H1 (cell line): Measurements from ENCODE around the gene CNGA4. TPM values are rescaled to one million over a fixed set of nuclear protein-coding genes. Genes with fewer than 3 reads are reported as not detected.

Experiments
- CTCF ChIA-PET: fragments of 300-600 bp; sonication (Branson Sonifier 250); formaldehyde crosslinking; loops from one replicate; lab custom pipeline; 2021; ENCODE audit not compliant: partially characterized antibody; lab: Charles Lee
- POLR2A ChIA-PET: fragments of 300-600 bp; sonication (Branson Sonifier 250); formaldehyde crosslinking; loops from one replicate; lab custom pipeline; 2021; ENCODE audit warnings: inconsistent platforms; ENCODE audit not compliant: partially characterized antibody; lab: Charles Lee
- DNase-seq, 2 experiments: peaks; one replicate each; pipeline versions ENCODE4 v3.0.0 to v3.0.0-alpha.2; 2010 to 2022; ENCODE audit warnings: low spot score in 2 of 2, low read depth in 1 of 2, mixed read lengths in 1 of 2
- FAIRE-seq: peaks from 2 replicates; lab custom pipeline; 2011; peaks lifted over from hg19 to GRCh38; lab: Jason Lieb, UNC
- H2AFZ ChIP-seq: 2 replicates; pipeline ENCODE4 v1.8.1; 2012; ENCODE audit warnings: low read length, inconsistent platforms
- H2AK5ac ChIP-seq: 2 replicates; pipeline ENCODE4 v1.6.1; 2013; ENCODE audit warnings: low read depth, low read length
- H2BK120ac ChIP-seq: replicated peaks from 2 replicates; pipeline ENCODE3; 2013; ENCODE audit warnings: low read depth, low read length, inconsistent platforms
- H2BK12ac ChIP-seq: 2 replicates; pipeline ENCODE4 v1.6.1; 2013; ENCODE audit warnings: low read depth, low read length
- H2BK15ac ChIP-seq: 2 replicates; pipeline ENCODE4 v1.6.1; 2013; ENCODE audit warnings: low read length
- H2BK20ac ChIP-seq: 2 replicates; pipeline ENCODE4 v1.6.1; 2013; ENCODE audit warnings: low read length
- H2BK5ac ChIP-seq: 2 replicates; pipeline ENCODE4 v1.6.1; 2013; ENCODE audit warnings: low read depth, low read length
- H3K14ac ChIP-seq: 2 replicates; pipeline ENCODE4 v1.6.1; 2013; ENCODE audit warnings: inconsistent platforms; ENCODE audit not compliant: insufficient read length
- H3K18ac ChIP-seq: 2 replicates; pipeline ENCODE4 v1.6.1; 2013; ENCODE audit warnings: low read length; ENCODE audit errors: extremely low read depth
- H3K23ac ChIP-seq: 2 replicates; pipeline ENCODE4 v1.6.1; 2013; ENCODE audit warnings: inconsistent platforms; ENCODE audit not compliant: insufficient read length
- H3K23me2 ChIP-seq: 2 replicates; pipeline ENCODE4 v1.6.1; 2013; ENCODE audit warnings: low read depth, low read length
- H3K27ac ChIP-seq: 2 replicates; pipeline ENCODE4 v1.6.1; 2011; ENCODE audit warnings: low read depth, low read length, inconsistent platforms
- H3K27me3 ChIP-seq, 4 experiments: replicated peaks in 1 of 4; 1 replicate in 1 of 4; 2 replicates in 3 of 4; pipeline versions ENCODE4 v1.6.1 to v1.8.1; 2011 to 2013; ENCODE audit warnings: low read length in 3 of 4, mild to moderate bottlenecking in 3 of 4, inconsistent platforms in 2 of 4, mixed read lengths in 2 of 4, moderate library complexity in 1 of 4; ENCODE audit not compliant: control insufficient read depth in 3 of 4, insufficient read depth in 3 of 4; ENCODE audit errors: extremely low read depth in 1 of 4
- H3K36me3 ChIP-seq, 4 experiments: 2 replicates each; pipeline versions ENCODE4 v1.6.1 to v1.8.1; 2011 to 2013; ENCODE audit warnings: mild to moderate bottlenecking in 4 of 4, low read length in 3 of 4, moderate library complexity in 2 of 4, control low read depth in 1 of 4, inconsistent platforms in 1 of 4; ENCODE audit not compliant: insufficient read depth in 4 of 4, control insufficient read depth in 2 of 4
- H3K4ac ChIP-seq: replicated peaks from 2 replicates; pipeline ENCODE3; 2013; ENCODE audit warnings: low read length, low read depth, mixed read lengths, inconsistent platforms; ENCODE audit not compliant: insufficient read length
- H3K4me1 ChIP-seq, 4 experiments: replicated peaks in 1 of 4; 1 replicate in 1 of 4; 2 replicates in 3 of 4; pipeline versions ENCODE4 v1.6.1 to v1.8.1; 2011 to 2013; ENCODE audit warnings: low read length in 3 of 4, inconsistent platforms in 2 of 4, mixed read lengths in 1 of 4; ENCODE audit not compliant: insufficient read depth in 4 of 4, control insufficient read depth in 3 of 4
- H3K4me2 ChIP-seq, 2 experiments: 2 replicates each; pipeline versions ENCODE4 v1.6.1 to v1.8.1; 2011 to 2013; ENCODE audit warnings: low read depth in 2 of 2, low read length in 2 of 2, control low read depth in 1 of 2, inconsistent platforms in 1 of 2, mild to moderate bottlenecking in 1 of 2; ENCODE audit not compliant: insufficient read depth in 1 of 2
- H3K4me3 ChIP-seq, 4 experiments: fragments of 200-600, 300-600 bp in 1 of 4; sonication (generic), shearing (Covaris generic), sonication (Bioruptor Twin) in 1 of 4; 2 replicates each; pipeline versions ENCODE4 v1.5.1 to v1.8.1; 2011 to 2016; ENCODE audit warnings: low read length in 4 of 4, low read depth in 3 of 4, control low read depth in 2 of 4, inconsistent platforms in 2 of 4, mild to moderate bottlenecking in 2 of 4, mixed read lengths in 1 of 4, moderate library complexity in 1 of 4; ENCODE audit not compliant: insufficient read depth in 2 of 4; ENCODE audit errors: extremely low read depth in 1 of 4
- H3K56ac ChIP-seq: replicated peaks from 2 replicates; pipeline ENCODE3; 2013; ENCODE audit warnings: low read depth, mild to moderate bottlenecking, mixed read lengths, low read length, inconsistent platforms; ENCODE audit not compliant: insufficient read length
- H3K79me1 ChIP-seq: 2 replicates; pipeline ENCODE4 v1.6.1; 2013; ENCODE audit warnings: low read depth, low read length, control low read depth
- H3K79me2 ChIP-seq, 2 experiments: 2 replicates each; pipeline versions ENCODE4 v1.6.1 to v1.8.1; 2012 to 2013; ENCODE audit warnings: low read length in 2 of 2, mild to moderate bottlenecking in 2 of 2, inconsistent platforms in 1 of 2; ENCODE audit not compliant: insufficient read depth in 2 of 2, control insufficient read depth in 1 of 2
- H3K9ac ChIP-seq, 4 experiments: replicated peaks in 1 of 4; 1 replicate in 1 of 4; 2 replicates in 3 of 4; pipeline versions ENCODE4 v1.6.1 to v1.8.1; 2011 to 2013; ENCODE audit warnings: low read depth in 3 of 4, low read length in 3 of 4, control low read depth in 2 of 4, mild to moderate bottlenecking in 2 of 4, moderate library complexity in 2 of 4, inconsistent platforms in 1 of 4; ENCODE audit errors: extremely low read depth in 1 of 4
- H3K9me3 ChIP-seq, 2 experiments: 2 replicates each; pipeline versions ENCODE4 v1.6.1 to v1.8.1; 2012 to 2013; ENCODE audit warnings: mild to moderate bottlenecking in 2 of 2, moderate library complexity in 2 of 2, control low read depth in 1 of 2, inconsistent platforms in 1 of 2, low read depth in 1 of 2, low read length in 1 of 2, mixed read lengths in 1 of 2; ENCODE audit not compliant: insufficient read depth in 2 of 2
- H4K20me1 ChIP-seq, 2 experiments: replicated peaks in 1 of 2; 2 replicates each; pipeline versions ENCODE3 to v1.8.1; 2011 to 2013; ENCODE audit warnings: inconsistent platforms in 2 of 2, low read length in 2 of 2, mild to moderate bottlenecking in 1 of 2; ENCODE audit not compliant: insufficient read depth in 2 of 2, control insufficient read depth in 1 of 2
- H4K5ac ChIP-seq: 2 replicates; pipeline ENCODE4 v1.6.1; 2013; ENCODE audit warnings: low read length, low read depth, mixed read lengths, inconsistent platforms; ENCODE audit not compliant: insufficient read length
- H4K8ac ChIP-seq: 2 replicates; pipeline ENCODE4 v1.8.0; 2013; ENCODE audit warnings: mild to moderate bottlenecking, moderate library complexity, low read length, inconsistent platforms; ENCODE audit not compliant: insufficient read depth; ENCODE audit errors: extremely low read depth
- H4K91ac ChIP-seq: replicated peaks from 2 replicates; pipeline ENCODE3; 2013; ENCODE audit warnings: low read length, mixed read lengths, inconsistent platforms; ENCODE audit not compliant: insufficient read length
- ASH2L ChIP-seq: fragments of 200-600, 300-600 bp; sonication (generic); IDR thresholded peaks from one replicate; pipeline ENCODE4 v1.7.1; 2017; ENCODE audit warnings: low read length
- CBX5 ChIP-seq: fragments of 300-800, 300-1000 bp; sonication (generic); IDR thresholded peaks from 2 replicates; pipeline ENCODE4 v1.7.1; 2016; ENCODE audit warnings: antibody characterized with exemption, low read length, low read depth
- CBX8 ChIP-seq: fragments of 300-800, 300-1000 bp; sonication (generic); IDR thresholded peaks from 2 replicates; pipeline ENCODE4 v1.7.1; 2016; ENCODE audit warnings: low read depth, low read length, borderline replicate concordance
- EP300 ChIP-seq, 2 experiments: IDR thresholded peaks; 1 replicate in 1 of 2; 2 replicates in 1 of 2; pipeline ENCODE4 v1.6.1; 2011 to 2012; ENCODE audit warnings: low read depth in 2 of 2, low read length in 2 of 2, mild to moderate bottlenecking in 2 of 2, borderline replicate concordance in 1 of 2, inconsistent platforms in 1 of 2, moderate library complexity in 1 of 2
- JUND ChIP-seq: IDR thresholded peaks from 2 replicates; pipeline ENCODE4 v1.6.1; 2011; ENCODE audit warnings: mild to moderate bottlenecking, improper control_type of control experiment, low read length
- MAX ChIP-seq: IDR thresholded peaks from 2 replicates; pipeline ENCODE4 v1.6.1; 2012; ENCODE audit warnings: inconsistent platforms
- PHF8 ChIP-seq: fragments of 200-600 bp; sonication (generic); conservative IDR thresholded peaks from 2 replicates; pipeline ENCODE4 v1.7.1; 2012; ENCODE audit warnings: low read depth, mild to moderate bottlenecking, inconsistent platforms, low read length, moderate library complexity
- RBBP5 ChIP-seq: IDR thresholded peaks from 2 replicates; pipeline ENCODE4 v1.7.1; 2012; ENCODE audit warnings: low read depth, mild to moderate bottlenecking, inconsistent platforms, low read length, moderate library complexity, borderline replicate concordance
- SAP30 ChIP-seq: fragments of 300-600 bp; sonication (generic); IDR thresholded peaks from 2 replicates; pipeline ENCODE4 v1.7.1; 2012; ENCODE audit warnings: low read length, moderate library complexity, mild to moderate bottlenecking, inconsistent platforms; ENCODE audit not compliant: insufficient read depth, insufficient replicate concordance
- SP1 ChIP-seq: IDR thresholded peaks from 2 replicates; pipeline ENCODE4 v1.6.1; 2011; ENCODE audit warnings: low read depth, low read length
- TEAD4 ChIP-seq: IDR thresholded peaks from 2 replicates; pipeline ENCODE4 v1.6.1; 2012; ENCODE audit warnings: low read depth, low read length, inconsistent platforms, mixed read lengths
- WGBS, 2 experiments: shearing (Covaris generic) in 1 of 2; methylation state at CpG; one replicate each; pipeline versions ENCODE4 v1.1.6 to v1.1.7; 2013 to 2015; ENCODE audit warnings: low lambda C conversion rate in 2 of 2, mixed read lengths in 2 of 2, inconsistent platforms in 1 of 2, low coverage in 1 of 2, missing lambda C conversion rate in 1 of 2; ENCODE audit not compliant: insufficient replicate concordance in 2 of 2, insufficient coverage in 1 of 2, insufficient read length in 1 of 2; ENCODE audit errors: extremely low coverage in 1 of 2, missing lambda C conversion rate in 1 of 2; 5-methylcytosine and 5-hydroxymethylcytosine counted together
- polyA plus RNA-seq, 7 experiments: library from polyadenylated mRNA; depleted of rRNA in 3 of 7; stranded (reverse) in 5 of 7; unstranded in 2 of 7; fragments of >200 nt in 5 of 7; fragments of 200-250 nt in 2 of 7; gene quantifications; 1 replicate in 5 of 7; 2 replicates in 1 of 7; 4 replicates in 1 of 7; pipeline versions ENCODE4 v1.2.1 to v1.2.3, GENCODE V29; 2011 to 2013; ENCODE audit warnings: missing spikeins in 2 of 7, mixed read lengths in 2 of 7
- total RNA-seq: library from RNA; stranded (reverse); fragmentation: NEBNext Ultra II Directional; extraction: Animal tissue kit (Norgen Biotek cat#: 25700); gene quantifications from 2 replicates; pipeline ENCODE4 v1.2.1, GENCODE V29; 2021

CNGA4 gene
- total and polyA plus RNA-seq, 2 of the 8 experiments (the other 6 are each of a cell fraction or from before 2014, with no cell fraction given) = 0.29 TPM; not detected in 1

DNA sequence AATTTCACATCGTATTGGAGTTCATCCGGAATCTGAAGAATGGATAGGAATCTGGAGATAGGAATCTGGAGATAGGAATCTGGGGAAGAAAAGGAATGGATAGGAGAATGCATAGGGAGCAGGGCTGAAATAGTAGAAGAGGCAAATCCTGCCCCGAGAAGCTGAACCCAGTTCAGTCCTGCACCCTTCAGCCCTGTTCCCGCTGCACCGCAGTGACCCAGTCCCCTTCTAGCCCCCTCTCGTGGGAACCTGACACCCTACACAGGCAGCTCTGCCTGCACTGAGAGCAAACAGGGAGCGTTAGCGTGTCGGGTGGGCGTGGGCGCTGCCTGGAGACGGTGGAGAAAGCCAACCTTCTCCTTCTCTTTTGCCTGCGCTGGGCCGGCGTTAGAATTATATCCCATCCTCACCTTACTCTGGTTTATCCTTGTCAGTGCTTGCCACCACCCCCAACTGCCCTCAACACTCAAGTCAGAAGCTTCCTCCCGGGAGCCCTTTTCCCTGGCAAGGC is 19.7 kb downstream of the CNGA4 start:
- POLR2A ChIA-PET = interaction anchor here (1.1 to 2.3 kb wide), 2 partner anchors 13 to 65 kb away, joined by 4 to 8 read pairs; no protein-coding TSS in a partner anchor
- TF ChIP-seq ASH2L = no peak
- TF ChIP-seq CBX5 = no peak
- TF ChIP-seq SAP30 = no peak
- TF ChIP-seq PHF8 = no peak
- no peak for TF ChIP-seq JUND
- no peak for TF ChIP-seq TEAD4
- TF ChIP-seq SP1 = peak; percentile 11; the same call in 1 of the 2 replicates
- TF ChIP-seq MAX = no peak
- TF ChIP-seq EP300 (IDR thresholded peaks at IDR 0.05; ENCODE audit: borderline replicate concordance in 1 of 2, low read depth in 2 of 2, low read length in 2 of 2) = no peak
- no peak for TF ChIP-seq RBBP5
- no peak for TF ChIP-seq CBX8

More for the DNA sequence above, 19.7 kb downstream of the CNGA4 start:
- H4K91ac ChIP-seq = no peak overlapping the region
- peak overlapping the region; percentile 90 to 97 for H3K4me2 ChIP-seq
- H3K27me3 ChIP-seq = peaks cover 16 to 58% (median 38%) of the 10 kb centered on the region in 4 experiments
- no peak overlapping the region for H2BK5ac ChIP-seq
- DNase-seq (no peak), FAIRE-seq (no peak)
- H3K9ac ChIP-seq = no peak overlapping the region
- no peaks in the 10 kb centered on the region for H3K9me3 ChIP-seq
- H3K56ac ChIP-seq = no peak overlapping the region
- H4K5ac ChIP-seq = no peak overlapping the region
- H2BK12ac ChIP-seq = no peak overlapping the region
- no peak overlapping the region for H2AK5ac ChIP-seq
- H3K79me1 ChIP-seq = no peaks in the 10 kb centered on the region
- 6% methylated on average over 16 of the region's 16 CpGs; no CpG with 5 or more reads in 1 of the 2 experiments for WGBS, 2 experiments
- H2BK15ac ChIP-seq = no peak overlapping the region
- H2BK20ac ChIP-seq = no peak overlapping the region
- H2BK120ac ChIP-seq = no peak overlapping the region
- H4K20me1 ChIP-seq = no peaks in the 10 kb centered on the region
- peaks cover 13% of the 10 kb centered on the region; the same call in 1 of the 2 replicates for H3K23me2 ChIP-seq
- H3K36me3 ChIP-seq = no peaks in the 10 kb centered on the region
- H3K4me3 ChIP-seq = peak overlapping the region; percentile 22 to 72 (median 46); a peak in 7 of 8 replicates
- CTCF ChIA-PET = interaction anchor here (0.9 to 14.4 kb wide), 28 partner anchors 7 to 335 kb away, joined by 3 to 166 read pairs (median 8); partner anchors contain the start of genes CAVIN3 and CNGA4
- no peaks in the 10 kb centered on the region for H3K79me2 ChIP-seq
- H3K18ac ChIP-seq = no peak overlapping the region
- H3K14ac ChIP-seq = no peak overlapping the region
- 0 out of 2 replicates have a peak overlapping the region, but pooled peaks have one; percentile 34 for H2AFZ ChIP-seq
- H3K4me1 ChIP-seq = peaks cover 0 to 18% (median 9%) of the 10 kb centered on the region in 4 experiments; a peak in 6 of 7 replicates
- no peak overlapping the region for H4K8ac ChIP-seq
- no peak overlapping the region for H3K23ac ChIP-seq
- H3K4ac ChIP-seq = no peak overlapping the region
- H3K27ac ChIP-seq = no peak overlapping the region
